Loucy (cell line): Measurements from ENCODE around the gene OTOR.

Source experiments
- H2AFZ ChIP-seq: fragments of 200-600 bp; sonication (generic); 2 replicates; pipeline ENCODE4 v1.6.0; 2016; ENCODE audit warnings: antibody characterized with exemption, mild to moderate bottlenecking, low read length, moderate library complexity
- H3F3A ChIP-seq: fragments of 200-600 bp; 2 replicates; pipeline ENCODE4 v1.6.0; 2016; ENCODE audit warnings: antibody characterized with exemption, low read depth, mild to moderate bottlenecking
- H3K27me3 ChIP-seq: fragments of 200-600 bp; sonication (generic); 2 replicates; pipeline ENCODE4 v1.6.1; 2014; ENCODE audit warnings: low read length, mild to moderate bottlenecking; ENCODE audit not compliant: insufficient read depth, poor library complexity, severe bottlenecking
- H3K36me3 ChIP-seq: fragments of 200-600 bp; sonication (generic); 2 replicates; pipeline ENCODE4 v1.6.1; 2016; ENCODE audit warnings: low read length; ENCODE audit not compliant: insufficient read depth
- H3K4me1 ChIP-seq: fragments of 200-600 bp; sonication (generic); 2 replicates; pipeline ENCODE4 v1.5.1; 2014; ENCODE audit warnings: low read length, mild to moderate bottlenecking; ENCODE audit not compliant: insufficient read depth, poor library complexity, severe bottlenecking
- H3K4me2 ChIP-seq: fragments of 200-600 bp; sonication (generic); 2 replicates; pipeline ENCODE4 v1.6.0; 2014; ENCODE audit warnings: antibody characterized with exemption, low read length, low read depth, mild to moderate bottlenecking; ENCODE audit not compliant: poor library complexity, severe bottlenecking
- H3K4me3 ChIP-seq: fragments of 200-600 bp; sonication (generic); 2 replicates; pipeline ENCODE4 v1.5.1; 2014; ENCODE audit warnings: low read length, mild to moderate bottlenecking, mixed read lengths; ENCODE audit not compliant: poor library complexity, severe bottlenecking
- H3K79me2 ChIP-seq: fragments of 200-600 bp; sonication (generic); 2 replicates; pipeline ENCODE4 v1.6.1; 2014; ENCODE audit warnings: low read length; ENCODE audit not compliant: insufficient read depth
- H3K9ac ChIP-seq: fragments of 200-600 bp; sonication (generic); 2 replicates; pipeline ENCODE4 v1.6.0; 2014; ENCODE audit warnings: mild to moderate bottlenecking, low read depth, low read length, moderate library complexity; ENCODE audit not compliant: poor library complexity, severe bottlenecking
- H3K9me2 ChIP-seq: fragments of 200-600 bp; sonication (generic); replicated peaks from 2 replicates; pipeline ENCODE4 v1.6.1; 2016; ENCODE audit warnings: low read depth, low read length, mixed read lengths
- H3K9me3 ChIP-seq: fragments of 200-600 bp; sonication (generic); 2 replicates; pipeline ENCODE4 v1.6.1; 2014; ENCODE audit warnings: mild to moderate bottlenecking, antibody characterized with exemption, low read length, low read depth; ENCODE audit not compliant: insufficient read depth
- H4K20me1 ChIP-seq: fragments of 200-600 bp; sonication (generic); 2 replicates; pipeline ENCODE4 v1.6.0; 2014; ENCODE audit warnings: antibody characterized with exemption, low read length, mild to moderate bottlenecking; ENCODE audit not compliant: insufficient read depth, poor library complexity, severe bottlenecking
- CTCF ChIP-seq: fragments of 200-600 bp; sonication (generic); conservative IDR thresholded peaks from 2 replicates; pipeline ENCODE4 v1.5.1; 2014; ENCODE audit warnings: mild to moderate bottlenecking, antibody characterized with exemption, low read length
- EZH2phosphoT487 ChIP-seq: fragments of 200-600 bp; IDR thresholded peaks from 2 replicates; pipeline ENCODE4 v1.6.1; 2018; ENCODE audit warnings: antibody characterized with exemption, mild to moderate bottlenecking, moderate library complexity, borderline replicate concordance

The OTOR gene

GRCh38 chr20:16709017-16709416, 39.1 kb upstream of the OTOR start:
- peaks cover 4% of the 10 kb centered on the region for H3F3A ChIP-seq
- H3K4me3 ChIP-seq = no peak overlapping the region
- no peak overlapping the region for H2AFZ ChIP-seq
- no peak overlapping the region for H3K9ac ChIP-seq
- H3K27me3 ChIP-seq = peaks cover 37% of the 10 kb centered on the region
- peaks cover 21% of the 10 kb centered on the region for H3K4me1 ChIP-seq
- H4K20me1 ChIP-seq = no peaks in the 10 kb centered on the region
- TF ChIP-seq EZH2phosphoT487 = no peak
- no peak for TF ChIP-seq CTCF
- H3K4me2 ChIP-seq = peak overlapping the region; percentile 47
- peaks cover 5% of the 10 kb centered on the region; the same call in 1 of the 2 replicates for H3K9me3 ChIP-seq
- H3K9me2 ChIP-seq = no peaks in the 10 kb centered on the region
- no peaks in the 10 kb centered on the region for H3K79me2 ChIP-seq
- H3K36me3 ChIP-seq = no peaks in the 10 kb centered on the region

- H3F3A ChIP-seq = peaks cover 4% of the 10 kb centered on the region
Observed at GRCh38 chr20:16710781-16711180, 37.4 kb upstream of the OTOR start.

GRCh38 chr20:16711661-16712258, 36.4 kb upstream of the OTOR start:
- H3K9ac ChIP-seq = no peak overlapping the region
- no peak overlapping the region for H2AFZ ChIP-seq
- TF ChIP-seq CTCF (no peak), EZH2phosphoT487 (no peak)
- H3K4me3 ChIP-seq = no peak overlapping the region
- H3F3A ChIP-seq = peaks cover 4% of the 10 kb centered on the region
- H3K4me1 ChIP-seq = peaks cover 21% of the 10 kb centered on the region
- H3K9me3 ChIP-seq = no peaks in the 10 kb centered on the region
- no peaks in the 10 kb centered on the region for H4K20me1 ChIP-seq
- peaks cover 64% of the 10 kb centered on the region for H3K27me3 ChIP-seq
- H3K36me3 ChIP-seq = no peaks in the 10 kb centered on the region
- H3K4me2 ChIP-seq = no peak overlapping the region
- H3K9me2 ChIP-seq = no peaks in the 10 kb centered on the region
- no peaks in the 10 kb centered on the region for H3K79me2 ChIP-seq

More at GRCh38 chr20:16710781-16711180, 37.4 kb upstream of the OTOR start:
- Histone ChIP-seq H4K20me1 (no peaks in the 10 kb centered on the region), H3K9me3 (peaks cover 5% of the 10 kb centered on the region; the same call in 1 of the 2 replicates), H3K4me3 (no peak overlapping the region), H3K36me3 (no peaks in the 10 kb centered on the region), H3K4me1 (peaks cover 21% of the 10 kb centered on the region), H3K9me2 (no peaks in the 10 kb centered on the region), H3K79me2 (no peaks in the 10 kb centered on the region), H2AFZ (no peak overlapping the region), H3K9ac (no peak overlapping the region), H3K4me2 (no peak overlapping the region), H3K27me3 (peaks cover 54% of the 10 kb centered on the region)
- TF ChIP-seq EZH2phosphoT487 (no peak), CTCF (no peak)
